ENCODE results near the gene DTD2.
"Not testable (repeated sequence)": the region's sequence is repeated elsewhere in the genome, so short reads cannot be mapped to it uniquely, and the experiment has no call there.

DTD2 gene

GRCh38 chr14:31441273-31442111 lies 15.8 kb downstream of the DTD2 start:
- no peak for DNase-seq (ENCODE audit: low read depth)

GRCh38 chr14:31440280-31440679 lies 17.0 kb downstream of the DTD2 start:
- DNase-seq (ENCODE audit: low read depth): no peak

- DNase-seq (ENCODE audit: low read depth): no peak
Observed at GRCh38 chr14:31439561-31439960, 17.7 kb downstream of the DTD2 start.

- not testable (repeated sequence) for DNase-seq (ENCODE audit: low read depth)
Observed at GRCh38 chr14:31437045-31437691, 20.1 kb downstream of the DTD2 start.

GRCh38 chr14:31435276-31435675 lies 22.0 kb downstream of the DTD2 start:
- DNase-seq (ENCODE audit: low read depth): no peak

- no peak for DNase-seq (ENCODE audit: low read depth)
Observed at GRCh38 chr14:31430634-31431264, 26.6 kb downstream of the DTD2 start.

GRCh38 chr14:31429791-31430190 lies 27.5 kb downstream of the DTD2 start:
- DNase-seq (ENCODE audit: low read depth): no peak

GRCh38 chr14:31428011-31428410 lies 29.3 kb downstream of the DTD2 start:
- DNase-seq (ENCODE audit: low read depth): no peak

- no peak for DNase-seq (ENCODE audit: low read depth)
Observed at GRCh38 chr14:31426663-31427062, 30.6 kb downstream of the DTD2 start.

GRCh38 chr14:31425905-31426304 lies 31.4 kb downstream of the DTD2 start:
- DNase-seq (ENCODE audit: low read depth): no peak

GRCh38 chr14:31421200-31421599 lies 36.1 kb downstream of the DTD2 start:
- no peak for DNase-seq (ENCODE audit: low read depth)

- peak; percentile 83 for DNase-seq (ENCODE audit: low read depth)
Observed at GRCh38 chr14:31420319-31421111, 36.8 kb downstream of the DTD2 start, which contains the start of gene HEATR5A. Gene HEATR5A, minus strand, starts transcription at chr14:31420550. Its CDS starts 17,575 bp downstream, at chr14:31402975.

GRCh38 chr14:31419967-31420318 lies 37.4 kb downstream of the DTD2 start:
- DNase-seq (ENCODE audit: low read depth): no peak

- DNase-seq (ENCODE audit: low read depth): no peak
Observed at GRCh38 chr14:31419179-31419966, 37.9 kb downstream of the DTD2 start.

GRCh38 chr14:31418440-31418839 lies 38.9 kb downstream of the DTD2 start:
- DNase-seq (ENCODE audit: low read depth): no peak

- no peak for DNase-seq (ENCODE audit: low read depth)
Observed at GRCh38 chr14:31414190-31414833, 43.0 kb downstream of the DTD2 start.

GRCh38 chr14:31411218-31411727 lies 46.0 kb downstream of the DTD2 start:
- DNase-seq (ENCODE audit: low read depth): no peak

- no peak for DNase-seq (ENCODE audit: low read depth)
Observed at GRCh38 chr14:31410048-31410650, 47.2 kb downstream of the DTD2 start.

GRCh38 chr14:31408421-31408820 lies 48.9 kb downstream of the DTD2 start:
- DNase-seq (ENCODE audit: low read depth): no peak

GRCh38 chr14:31405599-31406232 lies 51.6 kb downstream of the DTD2 start:
- no peak for DNase-seq (ENCODE audit: low read depth)
